AG10803 (cell line): ENCODE data around the gene SCN11A.
A peak's percentile ranks its signal among the peaks of the same experiment; 100 is the strongest.

Experiments
- DNase-seq: peaks from one replicate; pipeline ENCODE4 v3.0.0; 2010; ENCODE audit warnings: low read depth
- H3K4me3 ChIP-seq: 2 replicates; pipeline ENCODE4 v1.5.1; 2011; ENCODE audit warnings: mild to moderate bottlenecking, low read length, control low read depth
- CTCF ChIP-seq: conservative IDR thresholded peaks from 2 replicates; pipeline ENCODE4 v1.5.1; 2011; ENCODE audit warnings: mild to moderate bottlenecking, low read length, control low read depth, inconsistent platforms

Gene SCN11A

GRCh38 chr3:39097716-39098472 lies 46.1 kb upstream of the SCN11A start:
- H3K4me3 ChIP-seq: no peak overlapping the region
- peak; percentile 23 for DNase-seq
- no peak for TF ChIP-seq CTCF

GRCh38 chr3:39096775-39097174 lies 45.0 kb upstream of the SCN11A start:
- DNase-seq: peak; percentile 46
- H3K4me3 ChIP-seq: no peak overlapping the region
- no peak for TF ChIP-seq CTCF

GRCh38 chr3:39095778-39096177 lies 44.0 kb upstream of the SCN11A start:
- H3K4me3 ChIP-seq: no peak overlapping the region
- no peak for TF ChIP-seq CTCF
- no peak for DNase-seq

- no peak for DNase-seq
- TF ChIP-seq CTCF: no peak
- no peak overlapping the region for H3K4me3 ChIP-seq
These were observed 43.3 kb upstream of the SCN11A start for GRCh38 chr3:39094851-39095677.

- H3K4me3 ChIP-seq: no peak overlapping the region
- no peak for TF ChIP-seq CTCF
- peak; percentile 24 for DNase-seq
These were observed 39.2 kb upstream of the SCN11A start for GRCh38 chr3:39090922-39091321.

GRCh38 chr3:39088889-39089288 lies 37.1 kb upstream of the SCN11A start:
- no peak for TF ChIP-seq CTCF
- H3K4me3 ChIP-seq: no peak overlapping the region
- no peak for DNase-seq

- DNase-seq: no peak
- TF ChIP-seq CTCF: no peak
- H3K4me3 ChIP-seq: no peak overlapping the region
These were observed 36.7 kb upstream of the SCN11A start for GRCh38 chr3:39088456-39088855.
